Subcutaneous adipose tissue (tissue), 4 donors: Measurements from ENCODE around the gene THAP4. TPM values are rescaled to one million over a fixed set of nuclear protein-coding genes. Genes with fewer than 3 reads are reported as not detected.

Experiments used
- CTCF ChIP-seq: fragments of 450-650 bp; IDR thresholded peaks from one replicate; pipeline ENCODE4 v1.5.1; 2016; ENCODE audit warnings: low read depth, mild to moderate bottlenecking, control low read depth, antibody characterized with exemption, moderate library complexity
- total RNA-seq, 4 donors: library from RNA; depleted of rRNA; stranded (reverse); fragments of >200 nt; gene quantifications; one replicate each; pipeline ENCODE4 v1.1.0, GENCODE V29; 2016

The THAP4 gene
- total RNA-seq, 4 donors from 2014 or later = 24.8 to 54.3 (median 31.1) TPM

GRCh38 chr2:241547781-241548450 is 89.0 kb downstream of the THAP4 start:
- TF ChIP-seq CTCF = no peak

GRCh38 chr2:241546771-241547498 is 90.0 kb downstream of the THAP4 start:
- TF ChIP-seq CTCF = no peak

- TF ChIP-seq CTCF = no peak
Measured at GRCh38 chr2:241545523-241546473, 91.2 kb downstream of the THAP4 start.

- TF ChIP-seq CTCF = no peak
Measured at GRCh38 chr2:241545106-241545505, 91.9 kb downstream of the THAP4 start.

GRCh38 chr2:241542278-241542605 is 94.7 kb downstream of the THAP4 start:
- TF ChIP-seq CTCF = no peak

GRCh38 chr2:241541564-241542277 is 95.2 kb downstream of the THAP4 start:
- no peak for TF ChIP-seq CTCF
